ENCODE data around the gene FSTL5. TPM values are rescaled to one million over a fixed set of nuclear protein-coding genes. Genes with fewer than 3 reads are reported as not detected.

The FSTL5 gene
- total RNA-seq, 1 experiment from 2014 or later, result not detected

DNA sequence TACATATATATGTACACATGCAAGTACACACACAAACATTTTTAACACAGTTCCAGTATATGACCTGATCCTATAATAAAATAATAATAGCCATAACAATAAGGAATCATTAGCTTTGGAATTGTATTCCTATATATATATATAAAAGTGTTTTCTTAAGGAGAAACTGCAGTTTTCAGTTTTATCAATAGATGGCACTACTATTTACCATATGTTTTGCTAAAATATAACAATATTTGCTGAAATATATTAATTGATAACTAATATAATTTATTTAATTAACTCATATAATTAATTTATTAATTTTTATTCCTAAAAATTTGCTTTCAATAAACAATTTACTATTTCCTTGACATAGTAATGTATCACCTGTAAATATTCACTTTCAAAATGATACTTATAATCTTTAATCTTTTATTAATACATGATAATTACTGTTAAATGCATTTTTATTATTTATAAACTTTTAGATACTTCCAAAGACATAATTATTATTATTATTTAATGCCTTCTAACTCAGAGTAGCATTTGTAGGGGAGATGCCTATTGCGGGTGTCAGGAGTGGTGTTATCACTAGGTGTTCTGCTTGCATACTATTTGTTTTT is 599.5 kb downstream of the FSTL5 start:
- Mint-ChIP-seq H3K27ac (no peak overlapping the region), H3K36me3 (ENCODE audit: insufficient read depth in 1 of 3, low read depth in 3 of 3) (no peaks in the 10 kb centered on the region)

More for the DNA sequence above, 599.5 kb downstream of the FSTL5 start:
- no peak overlapping the region for H3K56ac ChIP-seq (ENCODE audit: insufficient read length, low read depth, low read length)
- no peak overlapping the region for H2AFZ ChIP-seq (ENCODE audit: low read length)
- no peak overlapping the region for H3K4me3 Mint-ChIP-seq
- no peak overlapping the region for H3K4me2 ChIP-seq (ENCODE audit: insufficient read depth, insufficient read length, low read length)
- no peak overlapping the region for H3T11ph ChIP-seq (ENCODE audit: low read length)
- H2BK5ac ChIP-seq (ENCODE audit: insufficient read length, low read length), result no peak overlapping the region
- no peak overlapping the region for H2BK20ac ChIP-seq (ENCODE audit: low read depth, low read length, poor library complexity, severe bottlenecking)
- no peak overlapping the region for H2BK15ac ChIP-seq (ENCODE audit: low read depth, low read length)
- H3K14ac ChIP-seq (ENCODE audit: insufficient read depth, low read length), result no peak overlapping the region
- no peak for DNase-seq
- no peak overlapping the region for H2AK5ac ChIP-seq (ENCODE audit: insufficient read length, low read length)
- H4K91ac ChIP-seq (ENCODE audit: insufficient read length, low read depth, low read length), result no peak overlapping the region
- H3K4me1 Mint-ChIP-seq, result no peaks in the 10 kb centered on the region
- no peaks in the 10 kb centered on the region for H3K27me3 ChIP-seq (ENCODE audit: insufficient read depth, low read length)
- no peaks in the 10 kb centered on the region for H3K23me2 ChIP-seq (ENCODE audit: insufficient read length, low read depth, low read length, poor library complexity, severe bottlenecking)
- H4K5ac ChIP-seq (ENCODE audit: insufficient read length, low read depth, low read length), result no peak overlapping the region
- no peaks in the 10 kb centered on the region for H3K9me3 Mint-ChIP-seq
- no peak overlapping the region for H2BK120ac ChIP-seq (ENCODE audit: low read depth, low read length, poor library complexity, severe bottlenecking)
- no peaks in the 10 kb centered on the region for H3K79me1 ChIP-seq (ENCODE audit: insufficient read depth, low read depth, low read length, poor library complexity, severe bottlenecking)
- H3K23ac ChIP-seq (ENCODE audit: insufficient read length, low read depth, low read length), result no peak overlapping the region
- no peaks in the 10 kb centered on the region for H3K4me1 ChIP-seq (ENCODE audit: insufficient read depth, low read length)
- H4K20me1 ChIP-seq (ENCODE audit: control insufficient read depth, insufficient read depth, insufficient read length), result no peaks in the 10 kb centered on the region
- no peak overlapping the region for H3K4ac ChIP-seq (ENCODE audit: low read depth, low read length)
- H2BK12ac ChIP-seq (ENCODE audit: insufficient read length, low read depth, low read length), result no peak overlapping the region
- H3K9ac ChIP-seq (ENCODE audit: extremely low read depth, insufficient read length, low read length), result no peak overlapping the region
- TF ChIP-seq, protein P1, sequence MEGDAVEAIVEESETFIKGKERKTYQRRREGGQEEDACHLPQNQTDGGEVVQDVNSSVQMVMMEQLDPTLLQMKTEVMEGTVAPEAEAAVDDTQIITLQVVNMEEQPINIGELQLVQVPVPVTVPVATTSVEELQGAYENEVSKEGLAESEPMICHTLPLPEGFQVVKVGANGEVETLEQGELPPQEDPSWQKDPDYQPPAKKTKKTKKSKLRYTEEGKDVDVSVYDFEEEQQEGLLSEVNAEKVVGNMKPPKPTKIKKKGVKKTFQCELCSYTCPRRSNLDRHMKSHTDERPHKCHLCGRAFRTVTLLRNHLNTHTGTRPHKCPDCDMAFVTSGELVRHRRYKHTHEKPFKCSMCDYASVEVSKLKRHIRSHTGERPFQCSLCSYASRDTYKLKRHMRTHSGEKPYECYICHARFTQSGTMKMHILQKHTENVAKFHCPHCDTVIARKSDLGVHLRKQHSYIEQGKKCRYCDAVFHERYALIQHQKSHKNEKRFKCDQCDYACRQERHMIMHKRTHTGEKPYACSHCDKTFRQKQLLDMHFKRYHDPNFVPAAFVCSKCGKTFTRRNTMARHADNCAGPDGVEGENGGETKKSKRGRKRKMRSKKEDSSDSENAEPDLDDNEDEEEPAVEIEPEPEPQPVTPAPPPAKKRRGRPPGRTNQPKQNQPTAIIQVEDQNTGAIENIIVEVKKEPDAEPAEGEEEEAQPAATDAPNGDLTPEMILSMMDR (conservative IDR thresholded peaks at IDR 0.05), result peak; percentile 64
- no CpG with 5 or more reads among the region's 1 CpG for WGBS (ENCODE audit: extremely low coverage, insufficient read length, low lambda C conversion rate)
- no peaks in the 10 kb centered on the region for H3K79me2 ChIP-seq (ENCODE audit: insufficient read depth, low read length)
- H3K27me3 Mint-ChIP-seq (ENCODE audit: low read depth), result no peaks in the 10 kb centered on the region; the same call in 1 of the 2 replicates
- H3K27ac ChIP-seq (ENCODE audit: insufficient read length, low read depth, low read length), result no peak overlapping the region
- H3K18ac ChIP-seq (ENCODE audit: insufficient read length, low read depth, low read length), result no peak overlapping the region
- no peak overlapping the region for H4K8ac ChIP-seq (replicated peaks; ENCODE audit: insufficient read length, low read depth, low read length)
- H3K9me3 ChIP-seq (ENCODE audit: control insufficient read depth, low read depth, low read length), result no peaks in the 10 kb centered on the region

Measured in H9 (cell line).